Inferior parietal cortex (tissue), 1 donor: ENCODE results near the gene RBM46.

Experiments
- DNase-seq: peaks from one replicate; pipeline ENCODE4 v3.0.0-alpha.2; 2016; ENCODE audit errors: extremely low spot score

Gene RBM46

GRCh38 chr4:154781126-154781982 is at the start of gene RBM46:
Gene RBM46, plus strand, starts transcription at chr4:154781272. Its CDS starts 15,481 bp downstream, at chr4:154796753.
- DNase-seq: no peak

GRCh38 chr4:154731756-154732155 is 49.3 kb upstream of the RBM46 start:
- DNase-seq: no peak

GRCh38 chr4:154732669-154733068 is 48.4 kb upstream of the RBM46 start:
- no peak for DNase-seq

GRCh38 chr4:154736770-154737169 is 44.3 kb upstream of the RBM46 start:
- no peak for DNase-seq

- DNase-seq: no peak
These were observed 42.6 kb upstream of the RBM46 start for GRCh38 chr4:154738426-154738825.

- no peak for DNase-seq
These were observed 42.0 kb upstream of the RBM46 start for GRCh38 chr4:154739111-154739510.

GRCh38 chr4:154740462-154740861 is 40.6 kb upstream of the RBM46 start:
- DNase-seq: no peak

- DNase-seq: no peak
These were observed 39.9 kb upstream of the RBM46 start for GRCh38 chr4:154741131-154741665.

GRCh38 chr4:154741922-154742850 is 38.9 kb upstream of the RBM46 start:
- DNase-seq: peak; percentile 7

GRCh38 chr4:154743683-154744340 is 37.3 kb upstream of the RBM46 start, which contains the start of gene LRAT:
Gene LRAT, plus strand, starts transcription at chr4:154744000. Its CDS starts 327 bp downstream, at chr4:154744327.
- no peak for DNase-seq

GRCh38 chr4:154744341-154744926 is 36.6 kb upstream of the RBM46 start:
- DNase-seq: no peak

- DNase-seq: no peak
These were observed 23.4 kb upstream of the RBM46 start for GRCh38 chr4:154757713-154758112.

- DNase-seq: no peak
These were observed 20.2 kb upstream of the RBM46 start for GRCh38 chr4:154760895-154761294.

- no peak for DNase-seq
These were observed 2.8 kb upstream of the RBM46 start for GRCh38 chr4:154778264-154778663.

GRCh38 chr4:154779362-154779947 is 1.6 kb upstream of the RBM46 start:
- peak; percentile 52 for DNase-seq

GRCh38 chr4:154781983-154782293 is 866 bp downstream of the RBM46 start:
- DNase-seq: no peak

GRCh38 chr4:154807042-154807630 is 26.1 kb downstream of the RBM46 start:
- DNase-seq: peak; percentile 28

GRCh38 chr4:154818230-154818629 is 37.2 kb downstream of the RBM46 start:
- no peak for DNase-seq

- no peak for DNase-seq
These were observed 41.7 kb downstream of the RBM46 start for GRCh38 chr4:154822775-154823174.

- no peak for DNase-seq
These were observed 55.0 kb downstream of the RBM46 start for GRCh38 chr4:154836030-154836429.

GRCh38 chr4:154836513-154836912 is 55.4 kb downstream of the RBM46 start:
- no peak for DNase-seq
